ENCODE data around the gene DRICH1. TPM values are rescaled to one million over a fixed set of nuclear protein-coding genes. Genes with fewer than 3 reads are reported as not detected.
"Not testable (repeated sequence)": the region's sequence is repeated elsewhere in the genome, so short reads cannot be mapped to it uniquely, and the experiment has no call there.

The DRICH1 gene
- total and polyA plus RNA-seq, 7 donors = 0.50 to 0.83 TPM; not detected in 5

DNA sequence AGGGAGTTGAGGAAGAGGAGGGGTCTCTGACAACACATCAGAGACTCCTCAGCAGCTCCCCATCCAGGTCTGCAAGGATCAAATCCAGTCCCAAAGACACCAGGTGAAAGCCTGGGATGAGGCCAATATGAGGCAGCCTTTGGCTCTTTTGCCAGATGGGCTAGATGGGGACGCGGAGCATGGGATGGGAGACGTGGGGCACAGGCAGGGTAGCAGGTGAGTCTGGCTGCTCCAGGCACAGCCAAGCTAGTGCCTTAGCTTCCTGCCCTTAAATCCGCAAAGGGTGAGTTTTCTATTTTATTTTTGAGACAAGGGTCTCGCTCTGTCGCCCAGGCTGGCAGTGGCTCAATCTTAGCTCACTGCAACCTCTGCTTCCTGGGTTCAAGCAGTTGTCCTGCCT, 19.6 kb upstream of the DRICH1 start:
- no peaks in the 10 kb centered on the region for H3K4me1 ChIP-seq
- H3K27me3 ChIP-seq = no peaks in the 10 kb centered on the region
- H3K27ac ChIP-seq = no peak overlapping the region
- TF ChIP-seq CTCF (IDR thresholded peaks at IDR 0.05) (no peak), EP300 (IDR thresholded peaks at IDR 0.05) (no peak), POLR2AphosphoS5 (IDR thresholded peaks at IDR 0.05) (no peak), POLR2A (IDR thresholded peaks at IDR 0.05) (no peak)
- peak; percentile 38 for DNase-seq
- no peak overlapping the region for H3K4me3 ChIP-seq
- H3K9me3 ChIP-seq = no peaks in the 10 kb centered on the region
- intact Hi-C loops (cut with DNase I) = no loop called here
- WGBS, 2 donors = 94 to 98% methylated on average over 6 of the region's 6 CpGs
- peaks cover 0 to 7% (median 1%) of the 10 kb centered on the region in 4 donors for H3K36me3 ChIP-seq

DNA sequence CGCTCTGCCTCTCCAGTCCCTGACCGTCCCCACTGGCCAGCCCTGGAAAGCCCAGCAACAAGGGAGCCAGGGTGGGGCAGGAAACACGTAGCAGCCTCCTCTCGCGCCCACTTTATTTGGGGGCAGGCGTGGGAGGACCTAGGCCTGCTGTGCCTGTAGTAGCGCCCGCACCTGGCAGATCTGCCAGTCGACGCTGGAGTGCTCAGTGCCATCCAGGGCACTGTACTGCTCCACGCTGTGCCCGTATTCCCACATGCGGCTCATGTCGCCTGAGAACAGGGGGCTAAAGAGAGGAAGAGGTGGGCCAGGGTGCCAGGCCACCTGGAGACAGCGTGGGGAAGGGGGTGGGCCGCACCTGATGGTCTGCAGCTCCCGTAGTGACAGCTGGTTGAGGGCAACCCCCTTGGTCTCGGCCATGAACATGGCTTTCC, 17.0 kb upstream of the DRICH1 start:
- Histone ChIP-seq H3K4me1 (no peaks in the 10 kb centered on the region), H3K9me3 (no peaks in the 10 kb centered on the region), H3K27ac (no peak overlapping the region), H3K27me3 (no peaks in the 10 kb centered on the region), H3K36me3 (peaks cover 0 to 7% (median 1%) of the 10 kb centered on the region in 4 donors), H3K4me3 (no peak overlapping the region)
- WGBS, 2 donors = 89 to 95% methylated on average over 18 of the region's 18 CpGs
- DNase-seq = peak; percentile 48
- no peak for TF ChIP-seq POLR2AphosphoS5 (IDR thresholded peaks at IDR 0.05)
- TF ChIP-seq POLR2A (IDR thresholded peaks at IDR 0.05) = no peak
- TF ChIP-seq EP300 (IDR thresholded peaks at IDR 0.05) = no peak
- no peak for TF ChIP-seq CTCF (IDR thresholded peaks at IDR 0.05)
- intact Hi-C loops (cut with DNase I) = no loop called here

- H3K4me3 ChIP-seq; H3K27ac ChIP-seq; H3K27me3 ChIP-seq; H3K9me3 ChIP-seq; H3K36me3 ChIP-seq; intact Hi-C loops (cut with DNase I); H3K4me1 ChIP-seq: not testable (repeated sequence)
- peak; percentile 36 for DNase-seq
- WGBS, 2 donors = 95 to 97% methylated on average over 7 of the region's 7 CpGs
Measured at GRCh38 chr22:23646526-23646925, 14.4 kb upstream of the DRICH1 start.

GRCh38 chr22:23640206-23640605, 8.1 kb upstream of the DRICH1 start:
- H3K4me1 ChIP-seq; intact Hi-C loops (cut with DNase I); H3K9me3 ChIP-seq; H3K27ac ChIP-seq; DNase-seq; H3K36me3 ChIP-seq; H3K4me3 ChIP-seq; H3K27me3 ChIP-seq: not testable (repeated sequence)
- WGBS, 2 donors = 83 to 85% methylated on average over 6 of the region's 6 CpGs

GRCh38 chr22:23639661-23640060, 7.5 kb upstream of the DRICH1 start:
- TF ChIP-seq EP300 (IDR thresholded peaks at IDR 0.05) = no peak
- no peak for TF ChIP-seq POLR2AphosphoS5 (IDR thresholded peaks at IDR 0.05)
- no peak for TF ChIP-seq POLR2A (IDR thresholded peaks at IDR 0.05)
- TF ChIP-seq CTCF (IDR thresholded peaks at IDR 0.05) = no peak
- no peak overlapping the region for H3K4me3 ChIP-seq
- intact Hi-C loops (cut with DNase I) = no loop called here
- no peaks in the 10 kb centered on the region for H3K27me3 ChIP-seq
- no peaks in the 10 kb centered on the region for H3K4me1 ChIP-seq
- H3K36me3 ChIP-seq = no peaks in the 10 kb centered on the region
- DNase-seq = no peak
- no peak overlapping the region for H3K27ac ChIP-seq
- no peaks in the 10 kb centered on the region for H3K9me3 ChIP-seq
- 87 to 92% methylated on average over 7 of the region's 7 CpGs for WGBS, 2 donors

- no peaks in the 10 kb centered on the region for H3K4me1 ChIP-seq
- TF ChIP-seq POLR2A (IDR thresholded peaks at IDR 0.05) = no peak
- no peak for TF ChIP-seq POLR2AphosphoS5 (IDR thresholded peaks at IDR 0.05)
- TF ChIP-seq EP300 (IDR thresholded peaks at IDR 0.05) = no peak
- no peak for TF ChIP-seq CTCF (IDR thresholded peaks at IDR 0.05)
- no peak overlapping the region for H3K4me3 ChIP-seq
- no peaks in the 10 kb centered on the region for H3K36me3 ChIP-seq
- WGBS, 2 donors = 88 to 92% methylated on average over 12 of the region's 12 CpGs
- H3K27me3 ChIP-seq = no peaks in the 10 kb centered on the region
- no peak for DNase-seq
- H3K9me3 ChIP-seq = no peaks in the 10 kb centered on the region
- H3K27ac ChIP-seq = no peak overlapping the region
- intact Hi-C loops (cut with DNase I) = no loop called here
Measured at GRCh38 chr22:23638611-23639010, 6.5 kb upstream of the DRICH1 start.

- H3K4me1 ChIP-seq; H3K9me3 ChIP-seq; intact Hi-C loops (cut with DNase I); H3K4me3 ChIP-seq; H3K36me3 ChIP-seq; DNase-seq; H3K27me3 ChIP-seq; H3K27ac ChIP-seq: not testable (repeated sequence)
- WGBS, 2 donors = 88 to 94% methylated on average over 8 of the region's 8 CpGs
Measured at GRCh38 chr22:23635291-23635690, 3.2 kb upstream of the DRICH1 start.

GRCh38 chr22:23628056-23628743, 3.9 kb downstream of the DRICH1 start:
- H3K4me3 ChIP-seq; DNase-seq; H3K36me3 ChIP-seq; H3K4me1 ChIP-seq; H3K27ac ChIP-seq; intact Hi-C loops (cut with DNase I); H3K9me3 ChIP-seq; H3K27me3 ChIP-seq: not testable (repeated sequence)
- 81 to 90% methylated on average over 6 of the region's 6 CpGs for WGBS, 2 donors

Data from sigmoid colon (tissue), 7 donors.